Measurements from ENCODE around the gene EIF2S2. TPM values are rescaled to one million over a fixed set of nuclear protein-coding genes. Genes with fewer than 3 reads are reported as not detected.
"Not testable (repeated sequence)": the region's sequence is repeated elsewhere in the genome, so short reads cannot be mapped to it uniquely, and the experiment has no call there.

The EIF2S2 gene
- total and polyA plus RNA-seq, 2 experiments from 2014 or later: 124 to 194 TPM

- Histone ChIP-seq H3K4me2 (peak overlapping the region; percentile 74), H3K27me3 (ENCODE audit: insufficient read depth) (peaks cover 11% of the 10 kb centered on the region; the same call in 1 of the 2 replicates), H3K4me3 (peak overlapping the region; percentile 39; the same call in 1 of the 2 replicates), H3K4me1 (ENCODE audit: insufficient read depth) (peaks cover 26% of the 10 kb centered on the region)
- H3K9me2 ChIP-seq (ENCODE audit: insufficient read depth); H3K27ac ChIP-seq (ENCODE audit: low read depth); H3K36me3 ChIP-seq (ENCODE audit: insufficient read depth); H3K79me2 ChIP-seq (replicated peaks; ENCODE audit: insufficient read depth); ATAC-seq; DNase-seq (ENCODE audit: low spot score); H2AFZ ChIP-seq; H3K36me3 Mint-ChIP-seq (ENCODE audit: low read depth); H4K20me1 ChIP-seq (replicated peaks; ENCODE audit: insufficient read depth); H3K27ac Mint-ChIP-seq; H3F3A ChIP-seq (replicated peaks; ENCODE audit: low read depth); H3K9me3 Mint-ChIP-seq; H3K4me3 Mint-ChIP-seq: not testable (repeated sequence)
- peaks cover 24% of the 10 kb centered on the region for H3K27me3 Mint-ChIP-seq (ENCODE audit: insufficient read depth, low read depth, poor library complexity)
- peaks cover 34% of the 10 kb centered on the region for H3K4me1 Mint-ChIP-seq
Measured at GRCh38 chr20:34153169-34153568, 41.1 kb upstream of the EIF2S2 start.

- Mint-ChIP-seq H3K4me1 (peaks cover 34% of the 10 kb centered on the region), H3K27me3 (ENCODE audit: insufficient read depth, low read depth, poor library complexity) (peaks cover 24% of the 10 kb centered on the region)
- not testable (repeated sequence) for H3K79me2 ChIP-seq (replicated peaks; ENCODE audit: insufficient read depth); H4K20me1 ChIP-seq (replicated peaks; ENCODE audit: insufficient read depth); H3K9me3 Mint-ChIP-seq; H3K4me2 ChIP-seq; H3K27ac Mint-ChIP-seq; DNase-seq (ENCODE audit: low spot score); H2AFZ ChIP-seq; H3K27ac ChIP-seq (ENCODE audit: low read depth); H3K36me3 ChIP-seq (ENCODE audit: insufficient read depth); ATAC-seq; H3K9me2 ChIP-seq (ENCODE audit: insufficient read depth); H3K4me3 ChIP-seq; H3K36me3 Mint-ChIP-seq (ENCODE audit: low read depth); H3K4me3 Mint-ChIP-seq; H3F3A ChIP-seq (replicated peaks; ENCODE audit: low read depth)
- H3K4me1 ChIP-seq (ENCODE audit: insufficient read depth): peaks cover 26% of the 10 kb centered on the region
- H3K27me3 ChIP-seq (ENCODE audit: insufficient read depth): peaks cover 11% of the 10 kb centered on the region; the same call in 1 of the 2 replicates
Measured at GRCh38 chr20:34152073-34152472, 40.0 kb upstream of the EIF2S2 start.

DNA sequence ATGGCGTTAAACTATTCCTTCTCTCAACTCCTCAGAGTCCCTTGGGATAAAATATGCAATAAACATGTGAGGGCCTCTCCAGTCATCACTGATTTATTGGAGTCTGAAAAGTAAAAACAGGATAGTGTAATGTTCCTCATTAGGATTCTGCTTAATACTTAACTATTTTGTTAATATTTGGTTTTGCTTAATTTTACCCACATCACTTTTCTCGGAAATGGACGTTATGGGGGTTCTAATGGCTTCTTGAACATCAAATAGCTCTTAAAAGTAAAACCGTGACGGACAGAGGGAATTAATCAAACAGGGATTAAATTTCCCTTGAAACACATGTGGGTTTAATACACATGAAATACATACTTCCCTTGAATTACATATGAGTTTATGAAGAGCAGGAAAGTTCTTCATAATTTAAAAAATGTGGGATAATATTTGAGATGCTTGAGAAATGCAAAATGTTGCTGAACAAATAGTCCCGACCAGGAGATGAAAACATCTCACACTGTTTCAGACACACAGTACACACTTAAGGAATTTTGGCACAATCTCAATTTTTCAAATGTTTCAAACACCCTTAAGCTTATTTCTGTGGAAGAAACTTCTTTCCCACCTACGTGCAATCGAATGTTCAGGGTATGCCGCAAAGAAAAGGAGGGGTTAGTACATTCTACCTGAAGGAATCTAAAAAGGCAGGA, 38.4 kb upstream of the EIF2S2 start:
- no peak overlapping the region for H3K27ac Mint-ChIP-seq
- H3K27me3 Mint-ChIP-seq (ENCODE audit: insufficient read depth, low read depth, poor library complexity): peaks cover 18% of the 10 kb centered on the region
- H2AFZ ChIP-seq: 0 out of 2 replicates have a peak overlapping the region, but pooled peaks have one; percentile 69
- TF ChIP-seq EZH2phosphoT487 (IDR thresholded peaks at IDR 0.05; ENCODE audit: unreplicated experiment) (no peak), CREB1 (CRISPR knock-in tag; IDR thresholded peaks at IDR 0.05; ENCODE audit: low read depth) (no peak), ZNF331 (CRISPR knock-in tag; IDR thresholded peaks at IDR 0.05; ENCODE audit: low read depth) (no peak)
- TF ChIP-seq, protein P1, sequence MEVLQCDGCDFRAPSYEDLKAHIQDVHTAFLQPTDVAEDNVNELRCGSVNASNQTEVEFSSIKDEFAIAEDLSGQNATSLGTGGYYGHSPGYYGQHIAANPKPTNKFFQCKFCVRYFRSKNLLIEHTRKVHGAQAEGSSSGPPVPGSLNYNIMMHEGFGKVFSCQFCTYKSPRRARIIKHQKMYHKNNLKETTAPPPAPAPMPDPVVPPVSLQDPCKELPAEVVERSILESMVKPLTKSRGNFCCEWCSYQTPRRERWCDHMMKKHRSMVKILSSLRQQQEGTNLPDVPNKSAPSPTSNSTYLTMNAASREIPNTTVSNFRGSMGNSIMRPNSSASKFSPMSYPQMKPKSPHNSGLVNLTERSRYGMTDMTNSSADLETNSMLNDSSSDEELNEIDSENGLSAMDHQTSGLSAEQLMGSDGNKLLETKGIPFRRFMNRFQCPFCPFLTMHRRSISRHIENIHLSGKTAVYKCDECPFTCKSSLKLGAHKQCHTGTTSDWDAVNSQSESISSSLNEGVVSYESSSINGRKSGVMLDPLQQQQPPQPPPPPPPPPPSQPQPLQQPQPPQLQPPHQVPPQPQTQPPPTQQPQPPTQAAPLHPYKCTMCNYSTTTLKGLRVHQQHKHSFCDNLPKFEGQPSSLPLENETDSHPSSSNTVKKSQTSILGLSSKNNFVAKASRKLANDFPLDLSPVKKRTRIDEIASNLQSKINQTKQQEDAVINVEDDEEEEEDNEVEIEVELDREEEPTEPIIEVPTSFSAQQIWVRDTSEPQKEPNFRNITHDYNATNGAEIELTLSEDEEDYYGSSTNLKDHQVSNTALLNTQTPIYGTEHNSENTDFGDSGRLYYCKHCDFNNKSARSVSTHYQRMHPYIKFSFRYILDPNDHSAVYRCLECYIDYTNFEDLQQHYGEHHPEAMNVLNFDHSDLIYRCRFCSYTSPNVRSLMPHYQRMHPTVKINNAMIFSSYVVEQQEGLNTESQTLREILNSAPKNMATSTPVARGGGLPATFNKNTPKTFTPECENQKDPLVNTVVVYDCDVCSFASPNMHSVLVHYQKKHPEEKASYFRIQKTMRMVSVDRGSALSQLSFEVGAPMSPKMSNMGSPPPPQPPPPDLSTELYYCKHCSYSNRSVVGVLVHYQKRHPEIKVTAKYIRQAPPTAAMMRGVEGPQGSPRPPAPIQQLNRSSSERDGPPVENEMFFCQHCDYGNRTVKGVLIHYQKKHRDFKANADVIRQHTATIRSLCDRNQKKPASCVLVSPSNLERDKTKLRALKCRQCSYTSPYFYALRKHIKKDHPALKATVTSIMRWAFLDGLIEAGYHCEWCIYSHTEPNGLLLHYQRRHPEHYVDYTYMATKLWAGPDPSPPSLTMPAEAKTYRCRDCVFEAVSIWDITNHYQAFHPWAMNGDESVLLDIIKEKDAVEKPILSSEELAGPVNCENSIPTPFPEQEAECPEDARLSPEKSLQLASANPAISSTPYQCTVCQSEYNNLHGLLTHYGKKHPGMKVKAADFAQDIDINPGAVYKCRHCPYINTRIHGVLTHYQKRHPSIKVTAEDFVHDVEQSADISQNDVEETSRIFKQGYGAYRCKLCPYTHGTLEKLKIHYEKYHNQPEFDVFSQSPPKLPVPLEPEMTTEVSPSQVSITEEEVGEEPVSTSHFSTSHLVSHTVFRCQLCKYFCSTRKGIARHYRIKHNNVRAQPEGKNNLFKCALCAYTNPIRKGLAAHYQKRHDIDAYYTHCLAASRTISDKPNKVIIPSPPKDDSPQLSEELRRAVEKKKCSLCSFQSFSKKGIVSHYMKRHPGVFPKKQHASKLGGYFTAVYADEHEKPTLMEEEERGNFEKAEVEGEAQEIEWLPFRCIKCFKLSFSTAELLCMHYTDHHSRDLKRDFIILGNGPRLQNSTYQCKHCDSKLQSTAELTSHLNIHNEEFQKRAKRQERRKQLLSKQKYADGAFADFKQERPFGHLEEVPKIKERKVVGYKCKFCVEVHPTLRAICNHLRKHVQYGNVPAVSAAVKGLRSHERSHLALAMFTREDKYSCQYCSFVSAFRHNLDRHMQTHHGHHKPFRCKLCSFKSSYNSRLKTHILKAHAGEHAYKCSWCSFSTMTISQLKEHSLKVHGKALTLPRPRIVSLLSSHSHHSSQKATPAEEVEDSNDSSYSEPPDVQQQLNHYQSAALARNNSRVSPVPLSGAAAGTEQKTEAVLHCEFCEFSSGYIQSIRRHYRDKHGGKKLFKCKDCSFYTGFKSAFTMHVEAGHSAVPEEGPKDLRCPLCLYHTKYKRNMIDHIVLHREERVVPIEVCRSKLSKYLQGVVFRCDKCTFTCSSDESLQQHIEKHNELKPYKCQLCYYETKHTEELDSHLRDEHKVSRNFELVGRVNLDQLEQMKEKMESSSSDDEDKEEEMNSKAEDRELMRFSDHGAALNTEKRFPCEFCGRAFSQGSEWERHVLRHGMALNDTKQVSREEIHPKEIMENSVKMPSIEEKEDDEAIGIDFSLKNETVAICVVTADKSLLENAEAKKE (CRISPR knock-in tag; IDR thresholded peaks at IDR 0.05): no peak
- peaks cover 26% of the 10 kb centered on the region for H3K4me1 ChIP-seq (ENCODE audit: insufficient read depth)
- no peaks in the 10 kb centered on the region for H3K79me2 ChIP-seq (replicated peaks; ENCODE audit: insufficient read depth)
- no peak overlapping the region for H3K4me3 Mint-ChIP-seq
- H3K4me2 ChIP-seq: no peak overlapping the region
- peaks cover 6% of the 10 kb centered on the region; the same call in 1 of the 2 replicates for H3F3A ChIP-seq (replicated peaks; ENCODE audit: low read depth)
- peaks cover 8% of the 10 kb centered on the region for H3K36me3 Mint-ChIP-seq (ENCODE audit: low read depth)
- DNase-seq (ENCODE audit: low spot score): no peak
- H3K36me3 ChIP-seq (ENCODE audit: insufficient read depth): no peaks in the 10 kb centered on the region
- H4K20me1 ChIP-seq (replicated peaks; ENCODE audit: insufficient read depth): no peaks in the 10 kb centered on the region
- no peak overlapping the region for H3K4me3 ChIP-seq
- H3K27me3 ChIP-seq (ENCODE audit: insufficient read depth): peaks cover 11% of the 10 kb centered on the region; the same call in 1 of the 2 replicates
- H3K4me1 Mint-ChIP-seq: peaks cover 29% of the 10 kb centered on the region
- H3K9me2 ChIP-seq (ENCODE audit: insufficient read depth): 0 out of 2 replicates have a peak, but pooled peaks cover 5% of the 10 kb centered on the region
- H3K9me3 Mint-ChIP-seq: peaks cover 8% of the 10 kb centered on the region; the same call in 2 of the 3 replicates
- no peak for ATAC-seq
- H3K27ac ChIP-seq (ENCODE audit: low read depth): no peak overlapping the region
